Esophagus squamous epithelium (tissue), 5 donors: ENCODE measurements around the gene ERCC8. TPM values are rescaled to one million over a fixed set of nuclear protein-coding genes. Genes with fewer than 3 reads are reported as not detected.

Experiments
- DNase-seq: peaks from one replicate; lab custom pipeline; 2025; lab: John Stamatoyannopoulos, UW
- H3K27ac ChIP-seq, 4 donors: fragments of 200-600 bp; sonication (generic); one replicate each; pipeline ENCODE4 v1.5.1; 2016 to 2019; ENCODE audit warnings: mild to moderate bottlenecking in 1 of 4
- H3K27me3 ChIP-seq, 4 donors: fragments of 200-600 bp; sonication (generic); 1 replicate in 3 of 4; 2 replicates in 1 of 4; pipeline versions ENCODE4 v1.5.1 to v1.6.0; 2017 to 2021; ENCODE audit warnings: antibody characterized with exemption in 1 of 4
- H3K36me3 ChIP-seq, 3 donors: fragments of 200-600 bp; sonication (generic); one replicate each; pipeline ENCODE4 v1.5.1; 2016 to 2019
- H3K4me1 ChIP-seq, 3 donors: fragments of 200-600 bp; sonication (generic); one replicate each; pipeline ENCODE4 v1.5.1; 2017 to 2019
- H3K4me3 ChIP-seq, 4 donors: fragments of 200-600 bp; sonication (generic); 1 replicate in 3 of 4; 2 replicates in 1 of 4; pipeline ENCODE4 v1.5.1; 2016 to 2019; ENCODE audit warnings: mild to moderate bottlenecking in 2 of 4, moderate library complexity in 1 of 4
- H3K9me3 ChIP-seq, 3 donors: fragments of 200-600 bp; sonication (generic); one replicate each; pipeline ENCODE4 v1.5.1; 2016 to 2019
- CTCF ChIP-seq, 6 experiments: fragments of 450-650 bp in 4 of 6; fragments of 200-600 bp in 2 of 6; sonication (generic) in 2 of 6; IDR thresholded peaks; one replicate each; pipeline ENCODE4 v1.5.1; 2016 to 2019; ENCODE audit warnings: antibody characterized with exemption in 6 of 6, mild to moderate bottlenecking in 4 of 6, moderate library complexity in 4 of 6
- POLR2A ChIP-seq, 4 donors: fragments of 450-650 bp; IDR thresholded peaks; one replicate each; pipeline ENCODE4 v1.6.1; 2017; ENCODE audit warnings: antibody characterized with exemption in 4 of 4, mild to moderate bottlenecking in 4 of 4, moderate library complexity in 3 of 4
- WGBS, 2 donors: methylation state at CpG; one replicate each; pipeline ENCODE4 v1.1.5; 2018; 5-methylcytosine and 5-hydroxymethylcytosine counted together
- intact Hi-C: fragments of 100-400 bp; cut with DNase I; formaldehyde crosslinking; loops from one replicate; pipeline ENCODE4 v1.15.0; 2022
- total RNA-seq, 4 donors: library from RNA; depleted of rRNA; stranded (reverse); fragments of >200 nt; gene quantifications; one replicate each; pipeline ENCODE4 v1.1.0, GENCODE V29; 2016
- donor health status: DM: yes; HTN: yes; CAD: no.

The ERCC8 gene
- total RNA-seq, 4 donors from 2014 or later = 4.9 to 17.1 (median 12.0) TPM

- no peaks in the 10 kb centered on the region for H3K9me3 ChIP-seq
- H3K27me3 ChIP-seq = no peaks in the 10 kb centered on the region
- DNase-seq = no peak
- intact Hi-C loops = no loop called here
- no peak overlapping the region for H3K27ac ChIP-seq
- peaks cover 0 to 41% (median 0%) of the 10 kb centered on the region in 3 donors for H3K36me3 ChIP-seq
- H3K4me3 ChIP-seq = no peak overlapping the region
- no peaks in the 10 kb centered on the region for H3K4me1 ChIP-seq
- WGBS, 2 donors = 89 to 95% methylated on average over 2 of the region's 2 CpGs
- TF ChIP-seq POLR2A (IDR thresholded peaks at IDR 0.05) (no peak), CTCF (IDR thresholded peaks at IDR 0.05) (no peak)
Measured at GRCh38 chr5:60891667-60892066, 53.2 kb downstream of the ERCC8 start.

- no peaks in the 10 kb centered on the region for H3K4me1 ChIP-seq
- H3K27me3 ChIP-seq = no peaks in the 10 kb centered on the region
- H3K27ac ChIP-seq = no peak overlapping the region
- intact Hi-C loops = no loop called here
- H3K9me3 ChIP-seq = no peaks in the 10 kb centered on the region
- 82 to 87% methylated on average over 2 of the region's 2 CpGs for WGBS, 2 donors
- peaks cover 0 to 18% (median 0%) of the 10 kb centered on the region in 3 donors for H3K36me3 ChIP-seq
- H3K4me3 ChIP-seq = no peak overlapping the region
- TF ChIP-seq CTCF (IDR thresholded peaks at IDR 0.05) = no peak
- no peak for TF ChIP-seq POLR2A (IDR thresholded peaks at IDR 0.05)
- DNase-seq = no peak
Measured at GRCh38 chr5:60888359-60889061, 56.4 kb downstream of the ERCC8 start.

- H3K27me3 ChIP-seq = no peaks in the 10 kb centered on the region
- H3K27ac ChIP-seq = no peak overlapping the region
- no peak for DNase-seq
- WGBS, 2 donors = 79 to 91% methylated on average over 2 of the region's 2 CpGs
- no peaks in the 10 kb centered on the region for H3K9me3 ChIP-seq
- H3K36me3 ChIP-seq = peaks cover 0 to 11% (median 0%) of the 10 kb centered on the region in 3 donors
- no peak overlapping the region for H3K4me3 ChIP-seq
- intact Hi-C loops = no loop called here
- H3K4me1 ChIP-seq = no peaks in the 10 kb centered on the region
- TF ChIP-seq POLR2A (IDR thresholded peaks at IDR 0.05) = no peak
- TF ChIP-seq CTCF (IDR thresholded peaks at IDR 0.05) = no peak
Measured at GRCh38 chr5:60887746-60888145, 57.1 kb downstream of the ERCC8 start.

- Histone ChIP-seq H3K36me3 (peaks cover 0 to 6% (median 0%) of the 10 kb centered on the region in 3 donors), H3K9me3 (no peaks in the 10 kb centered on the region), H3K4me3 (no peak overlapping the region), H3K27me3 (no peaks in the 10 kb centered on the region), H3K27ac (no peak overlapping the region), H3K4me1 (no peaks in the 10 kb centered on the region)
- TF ChIP-seq CTCF (IDR thresholded peaks at IDR 0.05) = no peak
- no peak for TF ChIP-seq POLR2A (IDR thresholded peaks at IDR 0.05)
- intact Hi-C loops = no loop called here
- no peak for DNase-seq
- WGBS, 2 donors = 94% methylated on average over 1 of the region's 1 CpG
Measured at GRCh38 chr5:60887096-60887495, 57.8 kb downstream of the ERCC8 start.

GRCh38 chr5:60886158-60886557, 58.7 kb downstream of the ERCC8 start:
- TF ChIP-seq POLR2A (IDR thresholded peaks at IDR 0.05) (no peak), CTCF (IDR thresholded peaks at IDR 0.05) (no peak)
- no peaks in the 10 kb centered on the region for H3K4me1 ChIP-seq
- intact Hi-C loops = no loop called here
- no peak overlapping the region for H3K4me3 ChIP-seq
- 59 to 76% methylated on average over 2 to 5 of the region's 5 CpGs for WGBS, 2 donors
- peaks cover 0 to 8% (median 0%) of the 10 kb centered on the region in 3 donors for H3K9me3 ChIP-seq
- no peak overlapping the region for H3K27ac ChIP-seq
- no peak for DNase-seq
- H3K27me3 ChIP-seq = no peaks in the 10 kb centered on the region
- H3K36me3 ChIP-seq = peaks cover 0 to 6% (median 0%) of the 10 kb centered on the region in 3 donors
